Measurements from ENCODE around the gene ICE2. TPM values are rescaled to one million over a fixed set of nuclear protein-coding genes. Genes with fewer than 3 reads are reported as not detected.

The ICE2 gene
- total RNA-seq, 1 experiment from 2014 or later: 62.8 TPM

GRCh38 chr15:60469893-60470641 is 8.9 kb downstream of the ICE2 start:
- H3K9me3 ChIP-seq (ENCODE audit: control insufficient read depth in 1 of 2, insufficient read depth in 1 of 2, low read depth in 1 of 2, low read length in 2 of 2): no peaks in the 10 kb centered on the region
- H3K4me3 ChIP-seq (replicated peaks in 1 of 2; ENCODE audit: low read depth in 1 of 2, low read length in 2 of 2): no peak overlapping the region
- H2AFZ ChIP-seq (ENCODE audit: low read depth, low read length, poor library complexity, severe bottlenecking): no peak overlapping the region
- intact Hi-C loops (cut with micrococcal nuclease): no loop called here
- TF ChIP-seq SIN3A (IDR thresholded peaks at IDR 0.05; ENCODE audit: low read depth) (no peak), MAX (IDR thresholded peaks at IDR 0.05) (no peak), EGR1 (IDR thresholded peaks at IDR 0.05; ENCODE audit: low read depth) (no peak), ZBTB33 (IDR thresholded peaks at IDR 0.05; ENCODE audit: extremely low read depth, insufficient replicate concordance, low read length) (no peak), POLR2AphosphoS5 (IDR thresholded peaks at IDR 0.05; ENCODE audit: low read depth, low read length) (no peak)
- no peaks in the 10 kb centered on the region for H3K9me2 ChIP-seq (ENCODE audit: insufficient read depth)
- H3K4me1 ChIP-seq (ENCODE audit: control insufficient read depth in 1 of 2, insufficient read depth in 2 of 2, low read length in 2 of 2): peaks cover 0 to 4% of the 10 kb centered on the region in 2 experiments; a peak in 1 of 4 replicates
- ATAC-seq (no peak), DNase-seq (ENCODE audit: low read depth, low spot score) (no peak)
- ChIA-PET CTCF (interaction anchor here (0.7 kb wide), 1 partner anchor 38 kb away, joined by 3 read pairs; no protein-coding TSS in a partner anchor), POLR2A (no interaction called here), RAD21 (ENCODE audit: low non-redundant PET in 1 of 2, low total read pairs in 2 of 2, uncharacterized antibody in 2 of 2, unreplicated experiment in 2 of 2) (no interaction called here)
- no peak overlapping the region for H3K27ac ChIP-seq (ENCODE audit: low read depth, low read length)
- H3K9ac ChIP-seq (ENCODE audit: low read length): no peak overlapping the region
- peaks cover 55% of the 10 kb centered on the region for H3K79me2 ChIP-seq (ENCODE audit: insufficient read depth, low read length)
- no peaks in the 10 kb centered on the region for H4K20me1 ChIP-seq (ENCODE audit: insufficient read depth)
- H3K4me2 ChIP-seq (ENCODE audit: low read length): no peak overlapping the region
- H3K27me3 ChIP-seq (ENCODE audit: insufficient read depth, low read length): no peaks in the 10 kb centered on the region
- peaks cover 26 to 32% of the 10 kb centered on the region in 2 experiments; a peak in 2 of 4 replicates for H3K36me3 ChIP-seq (ENCODE audit: control insufficient read depth in 1 of 2, insufficient read depth in 2 of 2, low read length in 2 of 2)
- BruUV-seq (replicated peaks): no TSS peak

Data from HCT116 (cell line).